Measurements from ENCODE around the gene CDH23. TPM values are rescaled to one million over a fixed set of nuclear protein-coding genes. Genes with fewer than 3 reads are reported as not detected.
A peak's percentile ranks its signal among the peaks of the same experiment; 100 is the strongest.

CDH23 gene
- polyA plus RNA-seq, 4 donors = 0.60 to 2.9 (median 1.5) TPM

GRCh38 chr10:71692598-71693306, 296.0 kb downstream of the CDH23 start:
- no peak for DNase-seq (ENCODE audit: low read depth in 4 of 4, low spot score in 3 of 4)

GRCh38 chr10:71693377-71693776, 296.7 kb downstream of the CDH23 start:
- DNase-seq (ENCODE audit: low read depth in 4 of 4, low spot score in 3 of 4) = no peak

GRCh38 chr10:71694039-71694501, 297.4 kb downstream of the CDH23 start:
- DNase-seq (ENCODE audit: low read depth in 4 of 4, low spot score in 3 of 4) = no peak

GRCh38 chr10:71694567-71694968, 297.8 kb downstream of the CDH23 start:
- no peak for DNase-seq (ENCODE audit: low read depth in 4 of 4, low spot score in 3 of 4)

- DNase-seq (ENCODE audit: low read depth in 4 of 4, low spot score in 3 of 4) = no peak
Observed at GRCh38 chr10:71695502-71696476, 299.1 kb downstream of the CDH23 start.

GRCh38 chr10:71696628-71697326, 300.1 kb downstream of the CDH23 start:
- no peak for DNase-seq (ENCODE audit: low read depth in 4 of 4, low spot score in 3 of 4)

- DNase-seq (ENCODE audit: low read depth in 4 of 4, low spot score in 3 of 4) = no peak
Observed at GRCh38 chr10:71697938-71698709, 301.4 kb downstream of the CDH23 start.

GRCh38 chr10:71698737-71699136, 302.0 kb downstream of the CDH23 start:
- DNase-seq (ENCODE audit: low read depth in 4 of 4, low spot score in 3 of 4) = no peak

GRCh38 chr10:71700731-71701368, 304.1 kb downstream of the CDH23 start:
- DNase-seq (ENCODE audit: low read depth in 4 of 4, low spot score in 3 of 4) = no peak

- DNase-seq (ENCODE audit: low read depth in 4 of 4, low spot score in 3 of 4) = no peak
Observed at GRCh38 chr10:71701496-71702132, 304.9 kb downstream of the CDH23 start.

- no peak for DNase-seq (ENCODE audit: low read depth in 4 of 4, low spot score in 3 of 4)
Observed at GRCh38 chr10:71703577-71703976, 306.9 kb downstream of the CDH23 start.

GRCh38 chr10:71704816-71705215, 308.1 kb downstream of the CDH23 start:
- no peak for DNase-seq (ENCODE audit: low read depth in 4 of 4, low spot score in 3 of 4)

- no peak for DNase-seq (ENCODE audit: low read depth in 4 of 4, low spot score in 3 of 4)
Observed at GRCh38 chr10:71705582-71705981, 308.9 kb downstream of the CDH23 start.

GRCh38 chr10:71706216-71707121, 309.7 kb downstream of the CDH23 start:
- DNase-seq (ENCODE audit: low read depth in 4 of 4, low spot score in 3 of 4) = no peak

- no peak for DNase-seq (ENCODE audit: low read depth in 4 of 4, low spot score in 3 of 4)
Observed at GRCh38 chr10:71707240-71707789, 310.6 kb downstream of the CDH23 start.

GRCh38 chr10:71708301-71708703, 311.6 kb downstream of the CDH23 start:
- DNase-seq (ENCODE audit: low read depth in 4 of 4, low spot score in 3 of 4) = peak in 1 of 4 donors; percentile 48

GRCh38 chr10:71708897-71709882, 312.5 kb downstream of the CDH23 start:
- no peak for DNase-seq (ENCODE audit: low read depth in 4 of 4, low spot score in 3 of 4)
